IPS-15b (cell line): ENCODE results near the gene TADA2A.
"Not testable (repeated sequence)": the region's sequence is repeated elsewhere in the genome, so short reads cannot be mapped to it uniquely, and the experiment has no call there.

ENCODE experiments used
- H3K27me3 ChIP-seq: one replicate; pipeline ENCODE4 v1.6.1; 2013; ENCODE audit warnings: low read length; ENCODE audit not compliant: control insufficient read depth, insufficient read depth
- H3K36me3 ChIP-seq: one replicate; pipeline ENCODE4 v1.6.1; 2013; ENCODE audit warnings: low read length; ENCODE audit not compliant: control insufficient read depth, insufficient read depth
- H3K4me1 ChIP-seq: one replicate; pipeline ENCODE4 v1.6.1; 2013; ENCODE audit warnings: mild to moderate bottlenecking, low read length; ENCODE audit not compliant: control insufficient read depth, insufficient read depth
- H3K4me3 ChIP-seq: one replicate; pipeline ENCODE4 v1.5.1; 2013; ENCODE audit warnings: low read depth, low read length
- H3K9ac ChIP-seq: one replicate; pipeline ENCODE4 v1.6.1; 2013; ENCODE audit warnings: low read depth, mild to moderate bottlenecking, low read length
- H3K9me3 ChIP-seq: one replicate; pipeline ENCODE4 v1.6.1; 2013; ENCODE audit warnings: mild to moderate bottlenecking, low read length; ENCODE audit not compliant: control insufficient read depth, insufficient read depth

Gene TADA2A

DNA sequence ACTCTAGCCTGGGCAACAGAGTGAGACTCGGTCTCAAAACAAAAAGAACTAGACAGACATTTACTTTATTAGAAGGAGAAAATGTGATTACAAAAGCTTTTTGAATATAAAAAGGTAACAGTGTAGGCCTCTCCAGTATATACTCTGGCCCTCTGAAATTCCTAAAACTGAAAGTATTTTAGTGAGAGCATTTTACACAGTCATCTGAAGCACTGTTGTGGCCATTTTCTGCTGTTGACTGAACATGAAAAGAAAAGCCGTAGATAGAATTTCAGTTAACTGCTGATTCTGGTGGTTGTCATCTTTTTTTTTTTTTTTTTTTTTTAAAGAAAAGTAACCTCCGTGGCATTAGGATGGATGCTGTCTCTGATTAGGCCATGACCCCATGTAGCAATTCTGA, 98.6 kb downstream of the TADA2A start:
- Histone ChIP-seq H3K36me3 (no peaks in the 10 kb centered on the region), H3K4me3 (no peak overlapping the region), H3K27me3 (no peaks in the 10 kb centered on the region), H3K9ac (no peak overlapping the region), H3K4me1 (peaks cover 5% of the 10 kb centered on the region), H3K9me3 (no peaks in the 10 kb centered on the region)

DNA sequence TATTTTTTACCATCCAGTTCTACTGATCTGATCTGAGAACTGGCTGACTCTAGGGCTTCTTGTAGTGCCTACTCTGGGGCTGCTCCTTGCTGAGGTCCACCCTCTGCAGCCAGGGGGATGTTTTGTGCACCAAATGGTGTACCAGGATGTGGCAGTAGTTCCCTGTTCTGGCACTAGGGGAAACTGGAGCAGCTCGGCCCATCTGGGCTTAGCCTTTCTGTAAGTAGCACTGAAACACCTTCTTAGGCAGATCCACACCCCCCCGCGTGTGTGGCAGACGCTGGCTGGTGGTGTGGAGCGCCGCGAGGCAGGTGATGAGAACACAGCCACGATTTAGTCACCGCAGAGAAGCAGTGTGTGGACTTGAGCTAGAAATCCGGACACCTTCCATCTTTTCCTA, 100.0 kb downstream of the TADA2A start:
- no peaks in the 10 kb centered on the region for H3K27me3 ChIP-seq
- H3K36me3 ChIP-seq: no peaks in the 10 kb centered on the region
- no peak overlapping the region for H3K9ac ChIP-seq
- no peaks in the 10 kb centered on the region for H3K9me3 ChIP-seq
- no peak overlapping the region for H3K4me3 ChIP-seq
- H3K4me1 ChIP-seq: peaks cover 5% of the 10 kb centered on the region

DNA sequence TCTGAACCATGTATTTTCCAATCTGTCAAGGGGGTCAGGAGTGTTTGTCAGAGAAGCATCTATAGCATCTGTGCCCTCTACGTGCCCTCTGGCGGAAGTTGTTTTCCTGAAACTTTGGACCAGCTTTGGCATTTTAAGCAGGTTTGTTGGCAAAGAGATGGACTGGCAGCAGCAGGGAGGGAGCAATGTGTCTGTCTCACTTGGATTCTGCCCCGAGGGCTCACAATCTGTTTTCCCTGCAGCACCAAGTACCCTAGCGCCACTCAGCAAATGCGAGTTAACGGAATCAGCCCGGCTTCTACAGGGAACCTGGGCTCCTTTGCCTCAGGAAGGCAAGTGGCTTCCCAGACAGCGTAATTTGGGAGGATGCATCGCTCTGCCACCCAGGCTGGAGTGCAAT, 100.4 kb downstream of the TADA2A start:
- Histone ChIP-seq H3K4me1 (peaks cover 5% of the 10 kb centered on the region), H3K27me3 (no peaks in the 10 kb centered on the region), H3K4me3 (no peak overlapping the region), H3K9me3 (no peaks in the 10 kb centered on the region), H3K36me3 (no peaks in the 10 kb centered on the region), H3K9ac (no peak overlapping the region)

DNA sequence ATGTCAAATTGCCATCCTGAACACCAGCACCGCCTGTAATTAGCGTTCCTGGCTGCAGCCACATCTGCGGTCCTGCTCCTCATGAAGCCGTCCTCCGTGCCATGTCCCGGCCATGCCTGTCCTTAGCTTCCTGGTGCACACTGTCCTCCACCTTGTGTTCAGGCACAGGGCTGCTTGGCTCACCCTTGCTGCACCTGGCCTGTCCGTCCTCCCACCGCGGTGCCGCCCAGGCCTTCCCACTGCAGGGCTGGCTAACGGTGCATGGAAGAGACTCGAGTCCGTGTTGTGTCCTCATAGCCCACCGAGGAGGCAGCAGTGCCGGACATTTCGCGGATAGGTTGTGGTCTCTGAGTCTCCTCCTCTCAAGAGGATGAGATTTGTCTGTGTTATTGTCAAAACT, 103.4 kb downstream of the TADA2A start:
- Histone ChIP-seq H3K4me1 (peaks cover 5% of the 10 kb centered on the region), H3K4me3 (no peak overlapping the region), H3K36me3 (peaks cover 4% of the 10 kb centered on the region), H3K9ac (no peak overlapping the region), H3K27me3 (no peaks in the 10 kb centered on the region), H3K9me3 (no peaks in the 10 kb centered on the region)

DNA sequence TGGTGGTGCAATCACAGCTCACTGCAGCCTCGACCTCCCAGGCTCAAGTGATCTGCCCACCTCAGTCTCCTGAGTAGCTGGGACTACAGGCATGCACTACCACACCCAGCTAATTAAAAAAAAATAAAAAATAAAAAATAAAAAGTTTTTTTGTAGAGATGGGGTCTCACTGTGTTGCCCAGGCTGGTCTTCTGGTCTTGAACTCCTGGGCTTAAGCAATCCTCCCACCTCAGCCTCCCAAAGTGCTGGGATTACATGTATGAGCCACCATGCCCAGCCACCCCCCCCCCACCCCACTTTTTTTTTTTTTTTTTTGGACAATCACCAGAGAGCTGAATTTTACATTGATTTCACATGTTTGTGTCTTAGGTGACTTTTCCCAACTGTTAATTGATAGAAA, 105.0 kb downstream of the TADA2A start:
- not testable (repeated sequence) for H3K9me3 ChIP-seq, H3K36me3 ChIP-seq, H3K4me3 ChIP-seq, H3K9ac ChIP-seq, H3K4me1 ChIP-seq, H3K27me3 ChIP-seq

DNA sequence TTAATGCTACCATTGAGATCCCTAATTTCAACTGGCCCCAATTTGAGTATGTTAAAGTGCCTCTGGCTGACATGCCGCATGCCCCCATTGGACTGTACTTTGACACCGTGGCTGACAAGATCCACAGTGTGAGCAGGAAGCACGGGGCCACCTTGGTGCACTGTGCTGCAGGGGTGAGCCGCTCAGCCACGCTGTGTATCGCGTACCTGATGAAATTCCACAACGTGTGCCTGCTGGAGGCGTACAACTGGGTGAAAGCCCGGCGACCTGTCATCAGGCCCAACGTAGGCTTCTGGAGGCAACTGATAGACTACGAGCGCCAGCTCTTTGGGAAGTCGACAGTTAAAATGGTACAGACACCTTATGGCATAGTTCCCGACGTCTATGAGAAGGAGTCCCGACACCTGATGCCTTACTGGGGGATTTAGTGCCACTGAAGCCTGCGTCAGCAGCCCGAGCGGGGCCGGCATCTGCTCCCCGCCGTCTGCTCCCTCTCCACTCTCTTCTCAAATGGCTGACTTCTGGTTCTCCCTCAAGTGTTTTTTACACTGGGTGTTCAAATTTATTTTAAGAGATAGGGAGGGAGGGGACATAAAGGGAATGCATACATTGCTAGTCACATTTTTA, 105.9 kb downstream of the TADA2A start:
- peaks cover 7% of the 10 kb centered on the region for H3K36me3 ChIP-seq
- H3K4me1 ChIP-seq: no peaks in the 10 kb centered on the region

DNA sequence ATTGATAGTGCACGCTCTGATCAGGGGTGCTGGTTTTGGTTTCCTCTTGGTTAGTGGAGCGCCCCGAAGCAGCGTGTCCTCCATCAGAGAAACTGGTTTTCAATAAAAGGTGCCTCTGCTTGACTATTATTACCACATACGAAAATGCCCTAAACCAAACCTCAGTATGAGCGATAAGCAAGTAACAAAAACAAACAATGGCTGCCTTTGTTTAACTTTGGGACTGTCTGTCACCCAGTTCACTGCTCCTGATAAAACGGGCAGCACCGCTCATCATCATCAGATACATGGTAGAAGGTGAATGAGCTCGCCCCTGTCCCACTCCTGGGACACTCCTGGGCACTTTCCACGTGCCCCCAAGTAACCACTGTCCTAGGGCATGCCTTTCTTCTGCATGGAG, 107.0 kb downstream of the TADA2A start:
- Histone ChIP-seq H3K9ac (no peak overlapping the region), H3K27me3 (no peaks in the 10 kb centered on the region), H3K4me1 (no peaks in the 10 kb centered on the region), H3K36me3 (peaks cover 7% of the 10 kb centered on the region), H3K4me3 (no peak overlapping the region), H3K9me3 (no peaks in the 10 kb centered on the region)

More for the DNA sequence above, 105.9 kb downstream of the TADA2A start:
- no peaks in the 10 kb centered on the region for H3K27me3 ChIP-seq
- H3K4me3 ChIP-seq: no peak overlapping the region
- no peaks in the 10 kb centered on the region for H3K9me3 ChIP-seq
- no peak overlapping the region for H3K9ac ChIP-seq

DNA sequence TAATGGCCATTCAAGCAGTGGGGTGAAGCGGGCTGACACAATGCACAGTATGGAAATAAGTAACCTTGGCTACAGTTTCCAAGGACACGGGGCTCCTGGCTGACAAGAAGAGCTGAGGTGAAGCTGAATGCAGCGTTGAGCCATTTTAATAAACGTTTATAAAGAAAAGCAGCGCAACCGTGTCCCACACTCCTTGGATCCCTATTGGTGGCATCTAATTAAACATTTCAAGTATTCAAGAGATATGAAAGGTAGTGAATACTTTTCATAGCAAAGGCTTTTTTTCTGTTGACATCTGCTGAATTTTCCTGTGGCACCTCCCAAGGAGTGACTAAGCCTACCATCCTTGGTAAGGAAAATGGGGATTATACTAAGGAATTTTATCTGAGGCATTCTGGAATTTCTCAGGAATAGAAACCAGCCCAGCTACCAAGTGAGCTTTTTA, 109.5 kb downstream of the TADA2A start:
- no peaks in the 10 kb centered on the region for H3K4me1 ChIP-seq
- no peak overlapping the region for H3K4me3 ChIP-seq
- peaks cover 11% of the 10 kb centered on the region for H3K36me3 ChIP-seq
- H3K9me3 ChIP-seq: no peaks in the 10 kb centered on the region
- no peak overlapping the region for H3K9ac ChIP-seq
- H3K27me3 ChIP-seq: no peaks in the 10 kb centered on the region

DNA sequence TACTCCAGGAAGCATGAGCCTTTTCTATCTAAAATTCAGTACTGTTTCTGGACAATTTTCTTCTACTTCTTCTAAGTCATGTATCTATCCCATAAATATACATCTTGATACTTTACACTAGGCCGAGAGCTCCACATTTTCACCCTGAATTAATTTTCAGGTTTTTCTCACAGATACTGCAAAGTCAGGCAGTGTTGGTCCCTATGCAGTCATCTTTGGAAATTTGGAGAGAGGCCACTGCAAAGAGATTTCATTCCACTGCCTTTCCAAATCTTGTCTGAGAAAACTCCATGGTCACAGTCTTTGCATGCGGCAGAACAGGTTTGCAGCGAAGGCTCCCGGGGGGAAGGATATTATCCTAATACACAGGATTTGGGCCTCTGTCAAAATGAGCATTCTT, 111.2 kb downstream of the TADA2A start:
- no peaks in the 10 kb centered on the region for H3K27me3 ChIP-seq
- no peak overlapping the region for H3K9ac ChIP-seq
- H3K36me3 ChIP-seq: peaks cover 11% of the 10 kb centered on the region
- no peaks in the 10 kb centered on the region for H3K9me3 ChIP-seq
- no peak overlapping the region for H3K4me3 ChIP-seq
- H3K4me1 ChIP-seq: no peaks in the 10 kb centered on the region

DNA sequence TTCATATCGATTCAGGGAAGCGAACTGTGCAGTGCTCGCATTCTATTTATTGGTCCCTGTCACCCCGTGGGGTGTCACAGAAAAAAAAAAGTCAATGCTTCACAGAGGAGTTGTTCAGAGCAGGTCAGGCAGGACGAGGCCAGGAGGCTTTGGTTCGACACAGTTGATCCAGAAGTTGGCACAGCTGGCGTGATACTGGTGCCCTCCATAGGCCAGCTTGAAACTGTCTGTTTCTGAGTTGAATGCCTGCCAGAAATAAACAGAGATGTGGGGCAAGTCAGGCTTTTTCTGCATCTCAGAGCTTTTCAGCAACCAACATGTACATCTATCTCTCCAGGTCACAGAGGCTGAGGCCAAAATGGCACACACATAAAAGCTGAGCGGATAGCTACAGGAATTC, 112.1 kb downstream of the TADA2A start:
- H3K9me3 ChIP-seq: no peaks in the 10 kb centered on the region
- peaks cover 8% of the 10 kb centered on the region for H3K36me3 ChIP-seq
- no peak overlapping the region for H3K9ac ChIP-seq
- no peaks in the 10 kb centered on the region for H3K4me1 ChIP-seq
- H3K27me3 ChIP-seq: no peaks in the 10 kb centered on the region
- H3K4me3 ChIP-seq: no peak overlapping the region

DNA sequence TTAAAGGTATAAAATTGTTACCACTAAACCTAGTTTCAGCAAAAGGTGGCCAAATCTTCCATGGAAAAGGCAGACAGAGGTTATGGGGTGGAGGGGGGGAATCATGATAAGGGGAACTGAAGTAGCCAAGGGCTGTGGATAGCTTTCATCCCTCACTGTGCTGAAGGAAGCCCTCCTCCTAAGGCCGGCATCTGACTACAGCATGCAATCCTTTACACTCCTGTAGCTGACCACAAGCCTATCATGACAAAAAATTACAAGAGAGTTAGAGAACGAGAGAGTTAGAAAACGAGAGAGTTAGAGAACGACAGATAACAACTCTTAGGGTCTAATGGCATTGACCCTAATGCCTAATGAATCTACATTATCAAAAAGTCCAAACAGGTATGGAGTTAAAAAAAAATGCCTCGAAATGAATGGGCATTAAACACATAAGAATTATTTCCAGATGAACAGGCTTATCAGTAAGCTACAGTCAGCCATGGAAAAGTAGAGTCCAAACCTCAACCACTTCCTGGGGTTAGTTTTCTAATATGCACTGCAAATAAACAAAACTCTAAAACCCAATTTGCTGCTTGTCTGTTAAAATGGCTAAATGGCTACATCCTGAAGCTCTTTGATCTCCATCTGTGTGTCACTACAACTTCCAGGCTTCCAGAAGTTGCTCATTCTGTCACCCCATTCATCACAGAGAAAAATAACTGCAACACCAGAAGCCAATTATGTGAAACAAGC, 112.7 kb downstream of the TADA2A start:
- no peaks in the 10 kb centered on the region for H3K4me1 ChIP-seq
- peaks cover 8% of the 10 kb centered on the region for H3K36me3 ChIP-seq
- H3K4me3 ChIP-seq: no peak overlapping the region
- H3K9me3 ChIP-seq: no peaks in the 10 kb centered on the region
- no peak overlapping the region for H3K9ac ChIP-seq
- no peaks in the 10 kb centered on the region for H3K27me3 ChIP-seq

DNA sequence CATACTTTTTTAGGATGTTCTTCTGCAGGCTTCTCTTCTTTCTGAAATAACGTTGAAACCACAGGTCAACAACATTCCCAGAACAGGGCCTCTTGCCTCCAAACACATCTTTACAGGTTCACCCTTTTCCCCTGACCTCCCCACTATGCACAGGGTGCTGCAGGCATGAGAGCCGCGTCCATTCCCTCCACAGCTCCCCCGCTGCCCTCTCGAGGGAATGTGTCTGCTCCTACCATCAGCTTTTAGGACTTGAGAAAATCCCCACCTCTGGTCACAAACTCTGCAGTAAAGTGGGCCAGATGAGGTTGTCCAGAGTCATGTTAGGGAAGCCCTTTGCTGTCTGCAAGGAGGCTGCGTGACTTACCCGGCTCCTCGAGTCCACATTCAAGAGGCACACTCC, 113.5 kb downstream of the TADA2A start:
- peaks cover 8% of the 10 kb centered on the region for H3K36me3 ChIP-seq

More for the DNA sequence above, 113.5 kb downstream of the TADA2A start:
- Histone ChIP-seq H3K9ac (no peak overlapping the region), H3K4me1 (no peaks in the 10 kb centered on the region), H3K9me3 (no peaks in the 10 kb centered on the region), H3K4me3 (no peak overlapping the region), H3K27me3 (no peaks in the 10 kb centered on the region)
